ENCODE results near the gene MAPK1IP1L. TPM values are rescaled to one million over a fixed set of nuclear protein-coding genes. Genes with fewer than 3 reads are reported as not detected.

MAPK1IP1L gene
- total RNA-seq, 1 experiment from 2014 or later, result 97.9 TPM

DNA sequence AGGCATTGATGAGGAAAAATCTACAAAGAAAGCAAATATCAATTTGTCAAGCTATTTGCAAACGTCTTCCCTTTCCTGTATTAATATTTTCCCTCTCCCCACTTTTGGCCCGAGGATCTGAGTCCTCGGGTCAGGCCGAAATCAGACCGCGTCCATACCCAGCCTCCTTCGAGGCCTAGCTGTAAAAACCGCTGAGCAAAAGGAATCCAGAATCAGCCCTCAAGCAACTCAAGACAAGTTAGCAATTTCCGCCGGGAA, 353 bp upstream of the MAPK1IP1L start:
- Mint-ChIP-seq H3K27me3 (ENCODE audit: low read depth) (no peaks in the 10 kb centered on the region), H3K27ac (peak overlapping the region; percentile 100), H3K4me3 (peak overlapping the region; percentile 93), H3K4me1 (peaks cover 30% of the 10 kb centered on the region), H3K36me3 (peaks cover 6% of the 10 kb centered on the region), H3K9me3 (no peaks in the 10 kb centered on the region)
- ATAC-seq (no peak), DNase-seq (ENCODE audit: low spot score) (no peak)
- CTCF ChIA-PET, result interaction anchor here (0.5 to 3.1 kb wide), 42 partner anchors 8 to 493 kb away, joined by 3 to 43 read pairs (median 4); partner anchors contain the start of genes SOCS4, TBPL2 and WDHD1
- TF ChIP-seq, protein P1, sequence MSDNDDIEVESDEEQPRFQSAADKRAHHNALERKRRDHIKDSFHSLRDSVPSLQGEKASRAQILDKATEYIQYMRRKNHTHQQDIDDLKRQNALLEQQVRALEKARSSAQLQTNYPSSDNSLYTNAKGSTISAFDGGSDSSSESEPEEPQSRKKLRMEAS (CRISPR knock-in tag; IDR thresholded peaks at IDR 0.05), result no peak
- TF ChIP-seq GRHL2 (CRISPR knock-in tag; IDR thresholded peaks at IDR 0.05; ENCODE audit: insufficient replicate concordance, severe bottlenecking), result no peak
- no peak for TF ChIP-seq ZNF138 (CRISPR knock-in tag; conservative IDR thresholded peaks at IDR 0.05)
- TF ChIP-seq NFATC4 (CRISPR knock-in tag; IDR thresholded peaks at IDR 0.05), result 0 out of 2 replicates have a peak, but pooled peaks have one; percentile 0
- no peak for TF ChIP-seq ZNF671 (CRISPR knock-in tag; IDR thresholded peaks at IDR 0.05)
- no peak for TF ChIP-seq FOXJ3 (CRISPR knock-in tag; IDR thresholded peaks at IDR 0.05; ENCODE audit: borderline replicate concordance)
- TF ChIP-seq IRF2 (CRISPR knock-in tag; IDR thresholded peaks at IDR 0.05; ENCODE audit: borderline replicate concordance, low read depth), result no peak
- POLR2A ChIA-PET, result interaction anchor here (0.5 to 3.1 kb wide), 12 partner anchors 10 to 658 kb away, joined by 3 to 44 read pairs (median 4); partner anchors contain the start of genes SOCS4 and WDHD1

DNA sequence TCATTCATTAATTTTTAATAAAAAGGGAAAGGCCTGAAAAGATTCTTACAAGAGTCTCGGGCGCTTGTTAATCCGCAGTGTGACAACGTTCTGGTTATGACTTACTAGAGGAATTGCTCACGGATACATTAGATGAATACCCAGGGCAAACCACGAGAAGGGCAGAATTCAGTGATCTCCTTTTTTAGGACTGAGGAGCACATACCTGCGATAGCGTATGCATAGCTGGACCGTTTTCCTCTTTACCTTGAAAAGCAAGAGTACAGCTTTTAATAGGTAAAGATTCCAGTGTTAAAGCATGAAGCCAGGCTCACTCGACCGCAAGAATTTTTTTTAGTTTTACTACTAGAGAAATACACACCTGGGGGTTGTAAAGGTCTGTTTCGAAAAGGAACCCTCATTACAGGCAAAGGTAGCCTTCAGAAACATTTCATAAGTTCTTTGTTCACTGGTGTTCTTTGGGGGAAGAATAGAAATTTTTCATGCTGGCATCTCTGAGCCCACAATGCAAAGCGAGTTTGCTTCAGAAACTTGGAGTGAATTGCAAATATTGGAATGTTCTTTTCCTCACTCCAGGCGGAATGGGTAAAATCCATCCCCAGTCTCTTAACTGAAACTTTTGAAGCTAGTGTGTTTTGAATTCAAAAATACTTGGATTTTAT, 953 bp downstream of the MAPK1IP1L start:
- no peak for DNase-seq (ENCODE audit: low spot score)
- Mint-ChIP-seq H3K27ac (peak overlapping the region; percentile 98), H3K27me3 (ENCODE audit: low read depth) (no peaks in the 10 kb centered on the region), H3K4me1 (peaks cover 30% of the 10 kb centered on the region), H3K4me3 (peak overlapping the region; percentile 93), H3K9me3 (no peaks in the 10 kb centered on the region), H3K36me3 (peaks cover 8% of the 10 kb centered on the region)
- TF ChIP-seq NFE2L1 (CRISPR knock-in tag; IDR thresholded peaks at IDR 0.05), result no peak
- no peak for TF ChIP-seq SMAD3 (CRISPR knock-in tag; IDR thresholded peaks at IDR 0.05; ENCODE audit: borderline replicate concordance)
- TF ChIP-seq, protein P2, sequence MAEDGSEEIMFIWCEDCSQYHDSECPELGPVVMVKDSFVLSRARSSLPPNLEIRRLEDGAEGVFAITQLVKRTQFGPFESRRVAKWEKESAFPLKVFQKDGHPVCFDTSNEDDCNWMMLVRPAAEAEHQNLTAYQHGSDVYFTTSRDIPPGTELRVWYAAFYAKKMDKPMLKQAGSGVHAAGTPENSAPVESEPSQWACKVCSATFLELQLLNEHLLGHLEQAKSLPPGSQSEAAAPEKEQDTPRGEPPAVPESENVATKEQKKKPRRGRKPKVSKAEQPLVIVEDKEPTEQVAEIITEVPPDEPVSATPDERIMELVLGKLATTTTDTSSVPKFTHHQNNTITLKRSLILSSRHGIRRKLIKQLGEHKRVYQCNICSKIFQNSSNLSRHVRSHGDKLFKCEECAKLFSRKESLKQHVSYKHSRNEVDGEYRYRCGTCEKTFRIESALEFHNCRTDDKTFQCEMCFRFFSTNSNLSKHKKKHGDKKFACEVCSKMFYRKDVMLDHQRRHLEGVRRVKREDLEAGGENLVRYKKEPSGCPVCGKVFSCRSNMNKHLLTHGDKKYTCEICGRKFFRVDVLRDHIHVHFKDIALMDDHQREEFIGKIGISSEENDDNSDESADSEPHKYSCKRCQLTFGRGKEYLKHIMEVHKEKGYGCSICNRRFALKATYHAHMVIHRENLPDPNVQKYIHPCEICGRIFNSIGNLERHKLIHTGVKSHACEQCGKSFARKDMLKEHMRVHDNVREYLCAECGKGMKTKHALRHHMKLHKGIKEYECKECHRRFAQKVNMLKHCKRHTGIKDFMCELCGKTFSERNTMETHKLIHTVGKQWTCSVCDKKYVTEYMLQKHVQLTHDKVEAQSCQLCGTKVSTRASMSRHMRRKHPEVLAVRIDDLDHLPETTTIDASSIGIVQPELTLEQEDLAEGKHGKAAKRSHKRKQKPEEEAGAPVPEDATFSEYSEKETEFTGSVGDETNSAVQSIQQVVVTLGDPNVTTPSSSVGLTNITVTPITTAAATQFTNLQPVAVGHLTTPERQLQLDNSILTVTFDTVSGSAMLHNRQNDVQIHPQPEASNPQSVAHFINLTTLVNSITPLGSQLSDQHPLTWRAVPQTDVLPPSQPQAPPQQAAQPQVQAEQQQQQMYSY (CRISPR knock-in tag; IDR thresholded peaks at IDR 0.05), result no peak
- TF ChIP-seq, protein P3, sequence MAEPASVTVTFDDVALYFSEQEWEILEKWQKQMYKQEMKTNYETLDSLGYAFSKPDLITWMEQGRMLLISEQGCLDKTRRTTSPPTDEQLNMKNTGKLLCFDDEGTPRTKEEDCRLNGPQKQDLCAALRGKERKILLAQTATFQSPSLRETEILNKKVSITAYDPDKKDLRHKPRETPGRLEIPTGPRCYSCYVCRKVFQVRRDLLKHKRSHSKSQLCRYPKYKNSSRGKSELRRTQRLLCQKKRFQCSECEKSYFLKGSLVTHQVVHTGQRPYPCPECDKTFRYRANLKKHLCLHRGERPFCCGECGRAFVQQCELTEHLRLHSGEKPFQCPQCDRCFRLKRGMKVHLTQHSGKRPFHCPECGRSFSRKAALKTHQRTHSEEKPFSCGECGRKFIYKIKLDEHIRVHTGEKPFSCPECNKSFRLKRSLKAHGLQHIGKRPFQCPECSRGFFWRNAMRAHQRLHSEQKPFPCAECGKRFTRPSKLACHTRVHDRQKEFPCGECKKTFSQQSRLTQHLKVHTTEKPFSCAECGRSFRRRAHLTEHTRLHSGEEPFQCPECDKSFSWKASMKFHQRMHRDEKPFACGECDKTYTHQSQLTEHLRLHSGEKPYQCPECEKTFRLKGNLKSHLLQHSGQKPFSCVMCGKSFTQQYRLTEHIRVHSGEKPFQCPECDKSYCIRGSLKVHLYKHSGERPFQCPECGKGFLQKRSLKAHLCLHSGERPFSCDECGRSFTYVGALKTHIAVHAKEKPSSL (CRISPR knock-in tag; conservative IDR thresholded peaks at IDR 0.05), result 0 out of 2 replicates have a peak, but pooled peaks have one; percentile 66
- ChIA-PET CTCF (interaction anchor here (1.4 to 3.1 kb wide), 5 partner anchors 13 to 86 kb away, joined by 8 to 43 read pairs (median 12); partner anchors contain the start of genes SOCS4 and WDHD1), POLR2A (interaction anchor here (0.9 to 3.1 kb wide), 4 partner anchors 11 to 87 kb away, joined by 3 to 44 read pairs (median 4); partner anchors contain the start of genes SOCS4 and WDHD1)
- ATAC-seq, result no peak

DNA sequence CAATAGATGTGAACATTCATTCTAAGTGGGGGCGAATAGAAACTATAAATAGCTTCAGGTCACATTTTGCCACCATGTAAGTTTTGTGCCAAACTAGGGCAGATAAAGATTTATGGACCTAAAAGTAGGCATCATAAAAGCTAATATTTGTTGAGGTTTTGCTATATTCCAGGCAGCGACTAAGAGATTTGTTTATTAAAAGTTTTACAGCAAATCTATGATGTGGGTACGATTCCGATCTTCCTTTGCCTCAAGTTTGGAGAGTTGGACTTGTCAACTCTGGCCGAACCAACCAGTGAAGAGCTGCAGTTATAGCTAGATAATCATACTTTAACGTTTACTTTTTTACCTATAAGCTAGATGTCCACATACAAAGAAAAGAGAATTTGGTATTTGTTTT, 1.6 kb downstream of the MAPK1IP1L start:
- peak overlapping the region; percentile 93 for H3K4me3 Mint-ChIP-seq
- TF ChIP-seq, protein P4, sequence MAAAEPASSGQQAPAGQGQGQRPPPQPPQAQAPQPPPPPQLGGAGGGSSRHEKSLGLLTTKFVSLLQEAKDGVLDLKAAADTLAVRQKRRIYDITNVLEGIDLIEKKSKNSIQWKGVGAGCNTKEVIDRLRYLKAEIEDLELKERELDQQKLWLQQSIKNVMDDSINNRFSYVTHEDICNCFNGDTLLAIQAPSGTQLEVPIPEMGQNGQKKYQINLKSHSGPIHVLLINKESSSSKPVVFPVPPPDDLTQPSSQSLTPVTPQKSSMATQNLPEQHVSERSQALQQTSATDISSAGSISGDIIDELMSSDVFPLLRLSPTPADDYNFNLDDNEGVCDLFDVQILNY (CRISPR knock-in tag; IDR thresholded peaks at IDR 0.05), result no peak
- TF ChIP-seq, protein P5, sequence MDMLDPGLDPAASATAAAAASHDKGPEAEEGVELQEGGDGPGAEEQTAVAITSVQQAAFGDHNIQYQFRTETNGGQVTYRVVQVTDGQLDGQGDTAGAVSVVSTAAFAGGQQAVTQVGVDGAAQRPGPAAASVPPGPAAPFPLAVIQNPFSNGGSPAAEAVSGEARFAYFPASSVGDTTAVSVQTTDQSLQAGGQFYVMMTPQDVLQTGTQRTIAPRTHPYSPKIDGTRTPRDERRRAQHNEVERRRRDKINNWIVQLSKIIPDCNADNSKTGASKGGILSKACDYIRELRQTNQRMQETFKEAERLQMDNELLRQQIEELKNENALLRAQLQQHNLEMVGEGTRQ (CRISPR knock-in tag; IDR thresholded peaks at IDR 0.05), result no peak
- TF ChIP-seq, protein P6, sequence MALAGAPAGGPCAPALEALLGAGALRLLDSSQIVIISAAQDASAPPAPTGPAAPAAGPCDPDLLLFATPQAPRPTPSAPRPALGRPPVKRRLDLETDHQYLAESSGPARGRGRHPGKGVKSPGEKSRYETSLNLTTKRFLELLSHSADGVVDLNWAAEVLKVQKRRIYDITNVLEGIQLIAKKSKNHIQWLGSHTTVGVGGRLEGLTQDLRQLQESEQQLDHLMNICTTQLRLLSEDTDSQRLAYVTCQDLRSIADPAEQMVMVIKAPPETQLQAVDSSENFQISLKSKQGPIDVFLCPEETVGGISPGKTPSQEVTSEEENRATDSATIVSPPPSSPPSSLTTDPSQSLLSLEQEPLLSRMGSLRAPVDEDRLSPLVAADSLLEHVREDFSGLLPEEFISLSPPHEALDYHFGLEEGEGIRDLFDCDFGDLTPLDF (CRISPR knock-in tag; IDR thresholded peaks at IDR 0.05), result no peak
- TF ChIP-seq, protein P7, sequence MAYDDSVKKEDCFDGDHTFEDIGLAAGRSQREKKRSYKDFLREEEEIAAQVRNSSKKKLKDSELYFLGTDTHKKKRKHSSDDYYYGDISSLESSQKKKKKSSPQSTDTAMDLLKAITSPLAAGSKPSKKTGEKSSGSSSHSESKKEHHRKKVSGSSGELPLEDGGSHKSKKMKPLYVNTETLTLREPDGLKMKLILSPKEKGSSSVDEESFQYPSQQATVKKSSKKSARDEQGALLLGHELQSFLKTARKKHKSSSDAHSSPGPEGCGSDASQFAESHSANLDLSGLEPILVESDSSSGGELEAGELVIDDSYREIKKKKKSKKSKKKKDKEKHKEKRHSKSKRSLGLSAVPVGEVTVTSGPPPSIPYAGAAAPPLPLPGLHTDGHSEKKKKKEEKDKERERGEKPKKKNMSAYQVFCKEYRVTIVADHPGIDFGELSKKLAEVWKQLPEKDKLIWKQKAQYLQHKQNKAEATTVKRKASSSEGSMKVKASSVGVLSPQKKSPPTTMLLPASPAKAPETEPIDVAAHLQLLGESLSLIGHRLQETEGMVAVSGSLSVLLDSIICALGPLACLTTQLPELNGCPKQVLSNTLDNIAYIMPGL (CRISPR knock-in tag; IDR thresholded peaks at IDR 0.05), result no peak
- TF ChIP-seq, protein P8, sequence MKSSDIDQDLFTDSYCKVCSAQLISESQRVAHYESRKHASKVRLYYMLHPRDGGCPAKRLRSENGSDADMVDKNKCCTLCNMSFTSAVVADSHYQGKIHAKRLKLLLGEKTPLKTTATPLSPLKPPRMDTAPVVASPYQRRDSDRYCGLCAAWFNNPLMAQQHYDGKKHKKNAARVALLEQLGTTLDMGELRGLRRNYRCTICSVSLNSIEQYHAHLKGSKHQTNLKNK (CRISPR knock-in tag; IDR thresholded peaks at IDR 0.05), result no peak
- no peak for TF ChIP-seq TCF7 (CRISPR knock-in tag; IDR thresholded peaks at IDR 0.05; ENCODE audit: low read depth)
- TF ChIP-seq OVOL2 (CRISPR knock-in tag; IDR thresholded peaks at IDR 0.05; ENCODE audit: borderline replicate concordance), result no peak
- CTCF ChIA-PET, result interaction anchor here (3.1 kb wide), 1 partner anchor 50 kb away, joined by 12 read pairs; no protein-coding TSS in a partner anchor
- ATAC-seq (no peak), DNase-seq (ENCODE audit: low spot score) (no peak)
- H3K27me3 Mint-ChIP-seq (ENCODE audit: low read depth), result no peaks in the 10 kb centered on the region
- POLR2A ChIA-PET, result interaction anchor here (3.1 kb wide), 1 partner anchor 26 kb away, joined by 44 read pairs; the partner anchor contains the start of genes SOCS4 and WDHD1
- H3K9me3 Mint-ChIP-seq, result no peaks in the 10 kb centered on the region
- peaks cover 30% of the 10 kb centered on the region for H3K4me1 Mint-ChIP-seq
- H3K27ac Mint-ChIP-seq, result peak overlapping the region; percentile 98
- peaks cover 12% of the 10 kb centered on the region for H3K36me3 Mint-ChIP-seq
